Smooth muscle cell (in vitro differentiated cells): ENCODE results near the gene ANXA2. TPM values are rescaled to one million over a fixed set of nuclear protein-coding genes. Genes with fewer than 3 reads are reported as not detected.

ENCODE experiments used
- DNase-seq: peaks from one replicate; lab custom pipeline; 2025; ENCODE audit not compliant: unreplicated experiment; lab: John Stamatoyannopoulos, UW
- H2AFZ ChIP-seq: fragments of 200-600 bp; sonication (generic); 2 replicates; pipeline ENCODE4 v1.6.0; 2016; ENCODE audit warnings: antibody characterized with exemption, low read depth, mild to moderate bottlenecking
- H3F3A ChIP-seq: fragments of 200-600 bp; sonication (generic); 2 replicates; pipeline ENCODE4 v1.6.0; 2017; ENCODE audit warnings: antibody characterized with exemption, low read depth
- H3K27ac ChIP-seq: fragments of 200-600 bp; sonication (generic); 2 replicates; pipeline ENCODE4 v1.5.1; 2016; ENCODE audit warnings: low read depth, mild to moderate bottlenecking
- H3K27me3 ChIP-seq: fragments of 200-600 bp; sonication (generic); 2 replicates; pipeline ENCODE4 v1.6.1; 2016; ENCODE audit warnings: low read depth, mild to moderate bottlenecking
- H3K36me3 ChIP-seq: fragments of 200-600 bp; sonication (generic); 2 replicates; pipeline ENCODE4 v1.5.1; 2016; ENCODE audit warnings: low read depth
- H3K4me1 ChIP-seq: fragments of 200-600 bp; sonication (generic); 2 replicates; pipeline ENCODE4 v1.5.1; 2016; ENCODE audit warnings: low read depth
- H3K4me2 ChIP-seq: fragments of 200-600 bp; sonication (generic); 2 replicates; pipeline ENCODE4 v1.6.0; 2016; ENCODE audit warnings: mild to moderate bottlenecking
- H3K4me3 ChIP-seq: fragments of 200-600 bp; sonication (generic); 2 replicates; pipeline ENCODE4 v1.5.1; 2016; ENCODE audit warnings: mild to moderate bottlenecking
- H3K79me2 ChIP-seq: fragments of 200-600 bp; sonication (generic); 2 replicates; pipeline ENCODE4 v1.6.0; 2016; ENCODE audit warnings: low read depth, mild to moderate bottlenecking
- H3K9ac ChIP-seq: fragments of 200-600 bp; sonication (generic); 2 replicates; pipeline ENCODE4 v1.6.0; 2016; ENCODE audit warnings: low read depth
- H3K9me3 ChIP-seq: fragments of 200-600 bp; sonication (generic); replicated peaks from 2 replicates; pipeline ENCODE4 v1.5.1; 2016; ENCODE audit warnings: low read depth
- H4K20me1 ChIP-seq: fragments of 200-600 bp; sonication (generic); 2 replicates; pipeline ENCODE4 v1.6.0; 2016; ENCODE audit warnings: low read depth
- WGBS: methylation state at CpG from one replicate; pipeline ENCODE4 v1.1.7; 2016; ENCODE audit warnings: low lambda C conversion rate; 5-methylcytosine and 5-hydroxymethylcytosine counted together
- polyA plus RNA-seq: library from polyadenylated mRNA; unstranded; fragments of >200 nt; fragmentation: Nextera tagmentation; extraction: Ambion mirVana; gene quantifications from 2 replicates; pipeline ENCODE4 v1.2.1, GENCODE V29; 2016
- total RNA-seq: library from RNA; depleted of rRNA; stranded (reverse); fragments of >200 nt; gene quantifications from 2 replicates; pipeline ENCODE4 v1.2.3, GENCODE V29; 2014
- TF ChIP-seq, protein P1 (sequence below): fragments of 200-600 bp; sonication (generic); IDR thresholded peaks from 2 replicates; pipeline ENCODE4 v1.5.1; 2017; ENCODE audit warnings: borderline replicate concordance, mild to moderate bottlenecking, antibody characterized with exemption; ENCODE audit not compliant: insufficient read depth, poor library complexity, severe bottlenecking

The ANXA2 gene
- total and polyA plus RNA-seq, 2 experiments from 2014 or later = 2,477 to 2,665 TPM

DNA sequence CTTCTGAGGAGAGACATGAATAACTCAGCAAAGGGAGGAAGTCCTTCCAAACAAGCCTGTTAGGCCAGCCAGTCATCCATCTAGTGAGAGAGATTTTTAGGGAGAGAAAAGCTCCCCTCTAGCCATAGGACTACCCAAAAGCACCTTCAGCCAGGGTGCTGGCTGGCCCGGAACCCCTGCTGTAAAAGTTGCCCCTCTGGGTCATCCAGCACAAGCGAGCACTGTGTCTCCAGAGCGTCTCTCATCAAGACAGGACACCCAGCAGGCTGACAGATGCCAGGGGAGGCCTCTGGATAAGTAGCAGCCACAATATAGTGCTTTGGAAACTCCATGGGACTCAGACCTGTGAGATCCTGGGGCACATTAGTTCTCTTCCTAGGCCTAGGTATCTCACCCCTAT is 24.5 kb downstream of the ANXA2 start:
- TF ChIP-seq, protein P1, sequence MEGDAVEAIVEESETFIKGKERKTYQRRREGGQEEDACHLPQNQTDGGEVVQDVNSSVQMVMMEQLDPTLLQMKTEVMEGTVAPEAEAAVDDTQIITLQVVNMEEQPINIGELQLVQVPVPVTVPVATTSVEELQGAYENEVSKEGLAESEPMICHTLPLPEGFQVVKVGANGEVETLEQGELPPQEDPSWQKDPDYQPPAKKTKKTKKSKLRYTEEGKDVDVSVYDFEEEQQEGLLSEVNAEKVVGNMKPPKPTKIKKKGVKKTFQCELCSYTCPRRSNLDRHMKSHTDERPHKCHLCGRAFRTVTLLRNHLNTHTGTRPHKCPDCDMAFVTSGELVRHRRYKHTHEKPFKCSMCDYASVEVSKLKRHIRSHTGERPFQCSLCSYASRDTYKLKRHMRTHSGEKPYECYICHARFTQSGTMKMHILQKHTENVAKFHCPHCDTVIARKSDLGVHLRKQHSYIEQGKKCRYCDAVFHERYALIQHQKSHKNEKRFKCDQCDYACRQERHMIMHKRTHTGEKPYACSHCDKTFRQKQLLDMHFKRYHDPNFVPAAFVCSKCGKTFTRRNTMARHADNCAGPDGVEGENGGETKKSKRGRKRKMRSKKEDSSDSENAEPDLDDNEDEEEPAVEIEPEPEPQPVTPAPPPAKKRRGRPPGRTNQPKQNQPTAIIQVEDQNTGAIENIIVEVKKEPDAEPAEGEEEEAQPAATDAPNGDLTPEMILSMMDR = no peak
- Histone ChIP-seq H3K4me2 (peak overlapping the region; percentile 66), H3K4me1 (peaks cover 78% of the 10 kb centered on the region), H3K4me3 (no peak overlapping the region), H3K27me3 (no peaks in the 10 kb centered on the region), H3K9ac (peak overlapping the region; percentile 87), H3K9me3 (no peaks in the 10 kb centered on the region), H3K36me3 (no peaks in the 10 kb centered on the region), H3K79me2 (peaks cover 76% of the 10 kb centered on the region), H4K20me1 (peaks cover 66% of the 10 kb centered on the region), H3F3A (peaks cover 65% of the 10 kb centered on the region), H2AFZ (no peak overlapping the region), H3K27ac (peak overlapping the region; percentile 99)
- 75% methylated on average over 3 of the region's 3 CpGs for WGBS
- no peak for DNase-seq

DNA sequence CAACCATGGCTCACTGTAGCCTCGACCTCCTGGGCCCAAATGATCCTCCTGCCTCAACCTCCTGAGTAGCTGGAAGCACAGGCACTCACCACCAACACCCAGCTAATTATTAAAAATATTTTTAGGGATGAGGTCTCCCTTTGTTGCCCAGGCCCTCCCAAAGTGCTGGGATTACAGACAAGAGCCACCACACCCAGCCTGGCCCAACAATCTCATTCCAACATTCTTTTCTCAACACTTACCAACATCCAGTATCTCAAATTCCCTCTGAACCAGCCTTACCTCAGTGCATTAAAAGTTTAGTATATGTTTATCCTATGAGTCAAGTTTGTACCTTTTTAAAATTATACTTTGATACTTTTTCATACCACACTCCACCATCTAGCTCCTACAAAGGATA is 25.0 kb downstream of the ANXA2 start:
- no peaks in the 10 kb centered on the region for H3K9me3 ChIP-seq
- DNase-seq = no peak
- H3F3A ChIP-seq = peaks cover 63% of the 10 kb centered on the region
- H3K9ac ChIP-seq = peak overlapping the region; percentile 87
- H3K4me3 ChIP-seq = no peak overlapping the region
- H3K36me3 ChIP-seq = no peaks in the 10 kb centered on the region
- WGBS = 100% methylated on average over 1 of the region's 1 CpG
- peaks cover 72% of the 10 kb centered on the region for H3K79me2 ChIP-seq
- H3K4me1 ChIP-seq = peaks cover 80% of the 10 kb centered on the region
- H3K4me2 ChIP-seq = peak overlapping the region; percentile 66
- no peak overlapping the region for H2AFZ ChIP-seq
- no peaks in the 10 kb centered on the region for H3K27me3 ChIP-seq
- TF ChIP-seq, protein P1 = no peak
- peaks cover 62% of the 10 kb centered on the region for H4K20me1 ChIP-seq
- H3K27ac ChIP-seq = peak overlapping the region; percentile 99

DNA sequence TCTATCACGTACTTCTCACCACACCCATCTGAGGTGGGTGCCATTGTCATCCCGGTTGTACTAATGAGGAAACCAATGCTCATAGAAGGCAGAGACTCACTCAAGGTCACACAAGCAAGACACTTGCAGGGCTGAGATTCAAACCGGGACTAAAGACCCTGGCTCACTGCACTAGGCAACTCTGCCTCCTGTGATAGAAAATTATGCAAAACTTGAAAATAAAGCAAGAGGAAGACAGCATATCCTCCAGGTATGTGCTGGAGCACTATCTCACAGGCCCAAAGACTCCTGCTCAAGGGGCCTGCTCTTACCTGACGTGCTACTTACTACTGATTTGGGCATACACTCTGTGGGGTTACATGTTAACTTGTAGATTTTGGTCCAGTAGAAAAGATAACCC is 25.6 kb downstream of the ANXA2 start:
- peak overlapping the region; percentile 61 for H3K4me2 ChIP-seq
- H3K79me2 ChIP-seq = peaks cover 66% of the 10 kb centered on the region
- no peak for DNase-seq
- H3K27me3 ChIP-seq = no peaks in the 10 kb centered on the region
- TF ChIP-seq, protein P1 = no peak
- H3K4me3 ChIP-seq = no peak overlapping the region
- H3K9ac ChIP-seq = peak overlapping the region; percentile 87
- H4K20me1 ChIP-seq = peaks cover 57% of the 10 kb centered on the region
- peaks cover 57% of the 10 kb centered on the region for H3F3A ChIP-seq
- H3K4me1 ChIP-seq = peaks cover 77% of the 10 kb centered on the region
- no peaks in the 10 kb centered on the region for H3K9me3 ChIP-seq
- H3K27ac ChIP-seq = peak overlapping the region; percentile 99
- H3K36me3 ChIP-seq = no peaks in the 10 kb centered on the region
- no peak overlapping the region for H2AFZ ChIP-seq
- 84% methylated on average over 4 of the region's 4 CpGs for WGBS
